GM18508 (cell line): ENCODE results near the gene SEC63.
A peak's percentile ranks its signal among the peaks of the same experiment; 100 is the strongest.
"Not testable (repeated sequence)": the region's sequence is repeated elsewhere in the genome, so short reads cannot be mapped to it uniquely, and the experiment has no call there.

Experiments used
- ATAC-seq: cut with Tn5 transposase; IDR thresholded peaks from one replicate; pipeline ENCODE4 v1.9.1; 2021; ENCODE audit warnings: moderate number of reproducible peaks; ENCODE audit not compliant: insufficient read depth, unreplicated experiment

The SEC63 gene

GRCh38 chr6:107976155-107976783, 18.3 kb upstream of the SEC63 start:
- no peak for ATAC-seq

GRCh38 chr6:107973594-107973993, 15.6 kb upstream of the SEC63 start:
- ATAC-seq: no peak

- no peak for ATAC-seq
Observed at GRCh38 chr6:107972413-107973096, 14.5 kb upstream of the SEC63 start.

GRCh38 chr6:107971181-107971580, 13.2 kb upstream of the SEC63 start:
- no peak for ATAC-seq

GRCh38 chr6:107970255-107970654, 12.2 kb upstream of the SEC63 start:
- no peak for ATAC-seq

- no peak for ATAC-seq
Observed at GRCh38 chr6:107968081-107968480, 10.1 kb upstream of the SEC63 start.

- no peak for ATAC-seq
Observed at GRCh38 chr6:107965746-107966145, 7.7 kb upstream of the SEC63 start.

- ATAC-seq: no peak
Observed at GRCh38 chr6:107962723-107963122, 4.7 kb upstream of the SEC63 start.

- ATAC-seq: no peak
Observed at GRCh38 chr6:107959392-107959791, 1.4 kb upstream of the SEC63 start.

- not testable (repeated sequence) for ATAC-seq
Observed at GRCh38 chr6:107958689-107959362, 818 bp upstream of the SEC63 start.

- ATAC-seq: peak; percentile 5
Observed at GRCh38 chr6:107957308-107957908, 600 bp downstream of the SEC63 start.

- ATAC-seq: no peak
Observed at GRCh38 chr6:107956586-107957307, 1.3 kb downstream of the SEC63 start.

- no peak for ATAC-seq
Observed at GRCh38 chr6:107956181-107956580, 1.8 kb downstream of the SEC63 start.

- not testable (repeated sequence) for ATAC-seq
Observed at GRCh38 chr6:107953858-107954414, 4.1 kb downstream of the SEC63 start.

GRCh38 chr6:107943626-107944439, 14.2 kb downstream of the SEC63 start:
- ATAC-seq: no peak

GRCh38 chr6:107942142-107942541, 15.9 kb downstream of the SEC63 start:
- ATAC-seq: no peak

GRCh38 chr6:107941627-107942026, 16.4 kb downstream of the SEC63 start:
- ATAC-seq: no peak

- no peak for ATAC-seq
Observed at GRCh38 chr6:107941199-107941598, 16.8 kb downstream of the SEC63 start.

- not testable (repeated sequence) for ATAC-seq
Observed at GRCh38 chr6:107936910-107937292, 21.1 kb downstream of the SEC63 start.
